ENCODE measurements around the gene SLC12A7. TPM values are rescaled to one million over a fixed set of nuclear protein-coding genes. Genes with fewer than 3 reads are reported as not detected.

The SLC12A7 gene
- total and polyA plus RNA-seq, 12 donors: 36.3 to 208 (median 143) TPM

- ATAC-seq: peak; percentile 31 to 78 (median 58)
- 61 to 73% methylated on average over 29 of the region's 29 CpGs for WGBS, 2 donors
These were observed 59.0 kb downstream of the SLC12A7 start for GRCh38 chr5:1052641-1053390.

GRCh38 chr5:1052076-1052475 is 59.8 kb downstream of the SLC12A7 start:
- DNase-seq: peak in 1 of 2 donors; percentile 8
- ATAC-seq: no peak
- no peak for TF ChIP-seq CTCF (IDR thresholded peaks at IDR 0.05)
- peaks cover 0 to 76% (median 32%) of the 10 kb centered on the region in 9 donors for H3K36me3 ChIP-seq
- H3K9me3 ChIP-seq: no peaks in the 10 kb centered on the region
- WGBS, 2 donors: 87 to 94% methylated on average over 17 of the region's 17 CpGs
- peak overlapping the region in 8 of 10 donors; percentile 15 to 79 (median 58) for H3K27ac ChIP-seq
- intact Hi-C loops (cut with DNase I): loop anchor here in 2 of 10 donors (10.0 kb wide), 1 partner anchor 83 kb away; no protein-coding TSS in a partner anchor
- no peaks in the 10 kb centered on the region for H3K27me3 ChIP-seq
- peaks cover 0 to 38% (median 11%) of the 10 kb centered on the region in 9 donors for H3K4me1 ChIP-seq
- H3K4me3 ChIP-seq: no peak overlapping the region

More at GRCh38 chr5:1052641-1053390, 59.0 kb downstream of the SLC12A7 start:
- peak overlapping the region in 8 of 10 donors; percentile 15 to 79 (median 58) for H3K27ac ChIP-seq
- TF ChIP-seq CTCF (IDR thresholded peaks at IDR 0.05): peak in 6 of 9 donors; percentile 5 to 35 (median 26)
- no peak overlapping the region for H3K4me3 ChIP-seq
- H3K27me3 ChIP-seq: no peaks in the 10 kb centered on the region
- no peaks in the 10 kb centered on the region for H3K9me3 ChIP-seq
- H3K4me1 ChIP-seq: peaks cover 0 to 38% (median 11%) of the 10 kb centered on the region in 9 donors
- DNase-seq: peak in 1 of 2 donors; percentile 57
- intact Hi-C loops (cut with DNase I): loop anchor here in 2 of 10 donors (10.0 kb wide), 1 partner anchor 82 kb away; no protein-coding TSS in a partner anchor
- H3K36me3 ChIP-seq: peaks cover 0 to 83% (median 39%) of the 10 kb centered on the region in 9 donors

GRCh38 chr5:1051366-1051720 is 60.5 kb downstream of the SLC12A7 start:
- peak overlapping the region in 6 of 10 donors; percentile 21 to 79 (median 57) for H3K27ac ChIP-seq
- DNase-seq: no peak

More at GRCh38 chr5:1051366-1051720, 60.5 kb downstream of the SLC12A7 start:
- no peak for TF ChIP-seq CTCF (IDR thresholded peaks at IDR 0.05)
- no peaks in the 10 kb centered on the region for H3K9me3 ChIP-seq
- no peak overlapping the region for H3K4me3 ChIP-seq
- peaks cover 0 to 68% (median 26%) of the 10 kb centered on the region in 9 donors for H3K36me3 ChIP-seq
- no peaks in the 10 kb centered on the region for H3K27me3 ChIP-seq
- 80 to 88% methylated on average over 16 of the region's 16 CpGs for WGBS, 2 donors
- peaks cover 0 to 38% (median 11%) of the 10 kb centered on the region in 9 donors for H3K4me1 ChIP-seq
- ATAC-seq: peak in 1 of 8 donors; percentile 1
- intact Hi-C loops (cut with DNase I): loop anchor here in 2 of 10 donors (10.0 kb wide), 1 partner anchor 83 kb away; no protein-coding TSS in a partner anchor
